Activated CD4-positive, alpha-beta T cell treated with anti-CD3 and anti-CD28 coated beads, Interleukin-2, Interleukin-6, amounts not matched to agents 100 ng/mL and 50 ng/mL, durations not matched to agents 16 hours and 8 hours (primary cell): ENCODE measurements around the gene TNFSF8.

Experiments used
- DNase-seq: peaks from one replicate; pipeline ENCODE4 v3.0.0-alpha.2; 2020

The TNFSF8 gene

DNA sequence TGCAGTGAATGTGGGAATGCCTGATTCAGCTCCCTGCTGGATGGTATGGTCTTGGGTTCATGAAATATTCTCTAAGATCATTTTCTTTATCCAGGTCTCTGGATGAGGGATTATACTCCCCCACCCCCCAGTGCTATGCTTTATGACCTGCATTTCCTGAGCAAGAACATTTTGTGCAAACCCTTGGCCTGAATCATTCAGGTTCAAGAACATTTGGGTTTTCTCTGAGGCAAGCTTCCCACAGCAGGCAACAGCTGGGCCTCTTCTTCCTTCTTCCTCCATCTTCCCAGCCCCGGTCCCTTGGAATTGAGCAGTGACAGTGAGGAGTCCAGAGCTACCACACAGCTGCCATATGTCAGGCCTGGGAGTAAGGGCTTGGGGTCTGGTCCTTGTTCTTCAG, 65.9 kb downstream of the TNFSF8 start:
- DNase-seq: no peak

DNA sequence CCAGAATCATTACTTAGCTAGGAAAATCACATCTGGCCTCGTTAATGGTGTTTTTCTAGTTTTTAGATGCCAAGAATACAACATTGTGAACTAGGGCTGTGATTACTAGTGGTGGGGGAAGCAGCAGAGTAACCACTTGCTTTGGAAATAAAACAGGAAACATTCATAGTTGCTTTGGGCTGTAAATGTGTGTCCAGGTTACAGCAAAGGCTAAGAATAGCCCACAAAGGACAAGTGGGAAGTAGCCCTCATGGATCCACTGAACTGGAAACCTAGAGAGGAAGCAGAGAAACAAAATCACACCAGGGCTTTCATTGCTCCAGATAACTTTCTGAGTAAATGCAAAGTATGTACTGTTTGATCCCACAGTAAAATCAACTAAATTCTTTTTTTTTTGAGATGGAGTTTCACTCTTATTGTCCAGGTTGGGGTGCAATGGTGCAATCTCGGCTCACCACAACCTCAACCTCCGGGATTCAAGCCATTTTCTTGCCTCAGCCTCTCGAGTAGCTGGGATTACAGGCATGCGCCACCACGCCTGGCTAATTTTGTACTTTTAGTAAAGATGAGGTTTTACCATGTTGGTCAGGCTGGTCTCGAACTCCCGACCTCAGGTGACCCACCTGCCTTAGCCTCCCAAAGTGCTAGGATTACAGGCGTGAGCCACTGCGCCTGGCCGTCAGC, 68.3 kb downstream of the TNFSF8 start:
- no peak for DNase-seq

DNA sequence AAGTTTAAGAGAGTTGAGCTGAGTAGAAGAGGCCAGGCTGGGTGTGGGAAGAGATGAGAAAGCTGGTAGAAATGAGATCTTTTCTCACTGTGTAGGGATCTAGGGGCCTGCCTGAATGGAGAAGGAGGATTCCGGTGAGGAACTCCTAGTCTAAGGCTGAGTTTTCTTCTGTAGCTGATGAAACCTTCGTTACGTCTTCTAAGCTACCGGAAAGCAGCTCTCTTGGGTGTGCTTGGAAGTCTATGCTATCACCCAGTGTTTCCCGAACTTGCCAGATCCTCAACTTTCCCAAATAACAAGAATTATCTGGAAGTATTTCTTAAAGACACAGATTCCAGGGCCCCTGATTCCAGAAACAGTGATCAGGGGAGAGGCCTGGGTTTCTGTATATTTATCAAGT, 69.1 kb downstream of the TNFSF8 start:
- DNase-seq: no peak

DNA sequence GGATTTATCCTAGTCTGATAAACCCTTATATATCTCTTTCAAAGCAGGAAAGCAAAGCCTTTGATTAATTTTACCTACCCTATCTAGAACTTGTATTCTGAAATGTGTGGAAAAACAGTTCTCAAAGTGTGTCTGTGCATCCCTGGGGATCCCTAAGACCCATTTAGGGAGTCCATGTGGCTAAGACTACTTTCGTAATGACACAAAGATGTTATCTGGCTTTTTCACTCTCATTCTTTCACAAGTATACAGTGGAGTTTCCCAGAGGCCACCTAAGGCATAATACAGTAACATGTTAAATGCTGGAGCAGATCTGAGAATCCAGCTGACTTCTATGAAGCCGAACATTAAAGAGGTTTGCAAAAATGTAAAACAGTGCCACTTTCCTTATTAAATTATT, 70.2 kb downstream of the TNFSF8 start:
- peak; percentile 17 for DNase-seq

DNA sequence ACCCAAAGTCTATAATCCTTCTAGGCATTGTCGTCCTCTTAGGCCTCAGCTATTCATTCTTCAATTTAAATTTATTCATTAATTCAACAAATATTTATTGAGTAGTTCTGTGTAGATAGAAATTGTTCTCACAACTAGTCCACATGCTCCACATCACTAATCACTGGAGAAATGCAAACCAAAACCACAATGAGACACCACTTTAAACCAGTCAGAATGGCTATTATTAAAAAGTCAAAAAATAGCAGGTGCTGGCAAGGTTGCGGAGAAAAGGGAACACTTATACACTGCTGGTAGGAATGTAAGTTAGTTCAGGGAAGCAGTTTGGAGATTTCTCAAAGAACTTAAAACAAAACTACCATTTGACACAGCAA, 73.5 kb downstream of the TNFSF8 start:
- no peak for DNase-seq

DNA sequence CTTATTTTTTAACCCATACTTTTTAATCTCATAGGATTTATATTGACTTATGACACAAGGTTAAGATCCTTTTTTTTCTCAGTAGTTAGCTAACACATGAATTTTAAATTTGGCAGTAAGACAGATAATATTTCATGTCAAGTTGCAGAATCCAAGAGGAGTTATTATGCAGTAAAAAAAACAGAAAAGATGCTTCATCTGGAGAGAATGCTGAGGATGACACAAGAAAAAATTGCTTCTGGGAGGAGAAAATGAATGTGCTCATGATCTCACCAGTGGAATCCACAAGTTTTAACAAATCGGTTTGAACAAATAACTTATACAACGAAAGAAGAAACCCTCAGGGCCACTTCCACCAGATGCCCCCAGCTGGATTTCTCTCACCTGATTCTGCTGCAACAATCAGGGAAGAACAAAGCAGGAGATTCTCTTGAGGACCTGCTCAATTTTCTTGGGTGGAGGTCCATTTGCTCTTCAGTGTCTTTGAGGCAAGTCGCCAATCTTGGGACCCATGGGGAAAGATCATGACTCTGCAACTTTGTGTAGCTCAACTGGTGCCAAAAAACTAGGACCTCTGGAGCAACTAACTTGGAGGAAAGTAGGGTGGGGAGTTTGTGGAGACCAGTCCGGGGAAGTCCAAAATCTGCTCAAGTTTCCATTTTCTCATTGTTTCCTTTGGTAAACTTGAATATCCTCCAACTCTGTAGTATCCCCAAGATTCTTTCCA, 74.0 kb downstream of the TNFSF8 start:
- no peak for DNase-seq

DNA sequence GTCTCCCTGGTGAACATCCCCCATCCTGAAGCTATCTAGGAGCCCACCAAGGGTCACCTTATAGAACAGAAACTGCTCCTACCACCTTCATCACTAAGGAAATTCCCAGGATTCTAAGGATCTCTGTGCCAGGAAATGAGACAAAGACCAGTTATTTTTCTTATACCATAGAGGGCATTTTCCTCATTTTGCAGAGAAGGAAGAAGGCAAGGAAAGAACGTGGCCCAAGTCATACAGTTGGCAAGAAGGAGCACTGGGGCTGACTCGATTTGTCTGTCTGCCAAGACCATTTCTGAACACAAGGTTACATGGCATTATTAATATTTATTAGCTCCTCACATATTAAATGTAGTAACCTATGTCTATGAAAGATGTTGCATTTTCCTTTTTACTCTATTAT, 74.9 kb downstream of the TNFSF8 start:
- no peak for DNase-seq

DNA sequence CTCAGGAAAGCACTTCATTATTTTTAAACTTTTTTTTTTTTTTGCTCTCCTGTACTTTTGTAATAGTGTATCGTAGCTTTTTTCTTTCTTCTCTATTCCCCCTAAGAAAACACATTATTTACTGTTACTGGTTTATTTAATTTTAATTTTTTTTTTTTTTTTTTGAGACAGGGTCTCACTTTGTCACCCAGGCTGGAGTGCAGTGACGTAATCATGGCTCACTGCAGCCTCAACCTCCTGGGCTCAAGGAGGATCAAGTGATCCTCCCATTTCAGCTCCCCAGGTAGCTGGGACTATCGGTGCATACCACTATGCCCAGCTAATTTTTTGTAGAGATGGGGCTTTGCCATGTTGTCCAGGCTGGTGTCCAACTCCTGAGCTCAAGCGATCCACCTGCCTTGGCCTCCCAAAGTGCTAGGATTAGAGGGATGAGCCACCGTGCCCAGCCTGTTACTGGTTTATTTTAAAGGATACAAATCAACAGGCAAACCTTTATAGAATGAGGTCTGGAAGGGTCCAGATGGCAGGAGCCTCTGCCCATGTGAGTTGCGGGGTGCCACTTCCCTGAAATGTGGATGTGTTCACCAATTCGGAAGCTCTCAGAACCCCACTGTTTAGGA, 75.5 kb downstream of the TNFSF8 start:
- DNase-seq: no peak

DNA sequence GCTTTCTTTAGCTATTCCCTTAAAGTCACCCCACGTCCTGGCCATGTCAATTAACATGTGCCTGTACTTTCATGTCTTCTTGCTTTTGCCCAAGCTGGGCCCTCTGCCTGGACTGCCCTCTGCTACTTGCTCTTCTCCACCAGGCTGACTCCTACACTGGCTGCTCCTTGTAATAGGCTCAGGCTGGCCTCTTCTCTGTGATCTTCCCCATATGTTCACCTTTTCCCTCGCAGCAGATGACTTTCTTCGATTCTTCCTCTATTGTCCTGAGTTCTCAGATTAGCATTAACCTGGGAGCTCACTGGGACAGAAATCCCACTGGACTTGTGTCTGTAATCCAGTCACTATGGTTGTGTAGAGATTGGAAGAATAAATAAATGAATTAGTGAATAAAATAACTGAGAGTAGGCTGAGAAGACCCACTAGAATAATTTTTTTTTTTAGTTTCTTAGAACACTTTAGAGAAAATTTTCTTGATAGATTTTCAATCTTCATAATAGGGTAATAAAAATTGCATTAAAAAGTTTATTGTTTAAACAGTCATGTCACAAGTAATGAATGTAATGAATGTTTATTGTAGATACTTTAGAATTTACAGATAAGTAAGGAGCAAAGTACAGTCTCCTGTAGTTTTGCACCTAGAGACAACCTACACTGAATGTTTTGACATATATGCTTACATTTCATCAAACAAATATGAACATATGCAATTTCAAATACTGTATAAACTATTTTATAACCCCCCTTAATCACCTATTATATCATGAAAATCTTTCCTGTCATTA, 77.1 kb downstream of the TNFSF8 start:
- no peak for DNase-seq

DNA sequence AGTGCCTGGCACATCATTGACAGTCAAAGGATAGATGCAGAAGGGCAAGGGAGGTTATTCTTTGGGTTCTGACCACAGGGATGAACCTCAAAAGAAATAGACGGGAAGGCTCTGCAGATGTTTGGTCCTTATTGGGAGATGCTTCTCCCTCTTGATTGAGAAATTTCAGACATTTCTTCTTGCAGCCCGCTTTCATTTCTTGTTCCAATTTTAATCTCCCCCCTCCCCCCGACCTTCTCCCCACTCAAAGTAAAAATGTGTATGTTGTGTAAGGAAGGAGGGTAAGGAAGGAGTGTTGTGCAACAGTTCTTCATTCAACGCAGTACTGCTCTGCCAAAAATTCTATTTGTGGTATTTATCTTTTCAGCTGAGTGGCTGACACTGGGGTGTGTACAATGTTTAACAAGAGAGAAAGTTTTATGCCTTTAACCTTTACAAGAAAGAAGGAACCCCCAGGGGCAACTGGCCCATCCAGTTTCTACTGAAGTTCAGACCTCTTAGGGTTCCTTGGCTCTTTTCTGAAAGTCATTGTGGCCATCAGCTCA, 78.3 kb downstream of the TNFSF8 start:
- DNase-seq: no peak

DNA sequence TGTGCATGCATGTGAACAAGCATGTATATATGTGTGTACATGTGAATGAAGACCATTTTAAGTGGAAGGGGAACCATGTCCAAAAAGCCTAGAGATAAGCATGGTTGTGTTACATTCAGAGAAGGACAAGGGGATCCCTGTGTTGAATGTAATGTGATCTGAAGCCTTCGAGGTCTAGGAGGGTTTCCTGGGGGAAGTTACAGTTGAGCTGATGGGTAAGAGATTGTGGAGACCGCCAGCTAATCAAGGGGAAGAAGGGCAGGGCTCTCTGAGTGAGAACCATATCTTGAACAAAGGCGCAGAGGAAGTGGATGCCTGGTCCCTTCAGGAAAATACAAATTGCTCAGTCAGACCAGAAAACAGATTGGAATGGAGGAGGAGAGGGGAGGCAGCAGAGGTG, 79.1 kb downstream of the TNFSF8 start:
- DNase-seq: no peak
